Panc1 (cell line): ENCODE results near the gene CEP104. TPM values are rescaled to one million over a fixed set of nuclear protein-coding genes. Genes with fewer than 3 reads are reported as not detected.

Source experiments
- ATAC-seq: fragments of 200-7000 bp; cut with Tn5 transposase; 2 replicates; pipeline ENCODE4 v1.9.1; 2020; ENCODE audit warnings: mild to moderate bottlenecking, moderate library complexity
- BruUV-seq: library from RNA; stranded (reverse); fragments of 400-500 nt; replicated peaks from 2 replicates; lab custom pipeline; 2021; lab: Mats Ljungman, UMichigan
- CTCF ChIA-PET: fragments of 300-600 bp; sonication (Branson Sonifier 250); formaldehyde crosslinking; loops from one replicate; lab custom pipeline; 2022; ENCODE audit warnings: antibody characterized with exemption; lab: Charles Lee
- POLR2A ChIA-PET: fragments of 300-600 bp; sonication (Branson Sonifier 250); formaldehyde crosslinking; loops from one replicate; lab custom pipeline; 2022; ENCODE audit warnings: antibody characterized with exemption; lab: Charles Lee
- DNase-seq: peaks from one replicate; pipeline ENCODE4 v3.0.0-alpha.2; 2010; ENCODE audit warnings: low read depth, low spot score
- H3K27ac ChIP-seq: 2 replicates; pipeline ENCODE4 v1.5.1; 2011; ENCODE audit warnings: mild to moderate bottlenecking, low read length, inconsistent platforms
- H3K27me3 ChIP-seq: fragments of 200-500 bp; sonication (Bioruptor generic); 2 replicates; pipeline ENCODE4 v1.6.0; 2014; ENCODE audit warnings: low read length, inconsistent platforms; ENCODE audit not compliant: control insufficient read depth, insufficient read depth
- H3K36me3 ChIP-seq: fragments of 200-500 bp; sonication (Bioruptor generic); 2 replicates; pipeline ENCODE4 v1.5.1; 2014; ENCODE audit warnings: inconsistent platforms, mild to moderate bottlenecking, low read length, moderate library complexity; ENCODE audit not compliant: control insufficient read depth, insufficient read depth
- H3K4me1 ChIP-seq: 2 replicates; pipeline ENCODE4 v1.5.1; 2011; ENCODE audit warnings: inconsistent platforms, mild to moderate bottlenecking, low read length, moderate library complexity; ENCODE audit not compliant: control insufficient read depth, insufficient read depth
- H3K4me3 ChIP-seq, 2 experiments: 2 replicates each; pipeline ENCODE4 v1.5.1; 2011 to 2012; ENCODE audit warnings: low read depth in 2 of 2, low read length in 2 of 2, mild to moderate bottlenecking in 2 of 2, inconsistent platforms in 1 of 2, moderate library complexity in 1 of 2
- H3K9me3 ChIP-seq: fragments of 200-500 bp; sonication (Bioruptor generic); 2 replicates; pipeline ENCODE4 v1.5.1; 2014; ENCODE audit warnings: low read depth, mild to moderate bottlenecking, inconsistent platforms, low read length, moderate library complexity; ENCODE audit not compliant: control insufficient read depth, insufficient read depth
- CTCF ChIP-seq: fragments of 450-650 bp; IDR thresholded peaks from 2 replicates; pipeline ENCODE4 v1.5.1; 2017; ENCODE audit warnings: mild to moderate bottlenecking
- POLR2AphosphoS5 ChIP-seq: IDR thresholded peaks from 2 replicates; pipeline ENCODE4 v1.6.1; 2012; ENCODE audit warnings: mild to moderate bottlenecking, low read depth, low read length, moderate library complexity
- REST ChIP-seq, 2 experiments: IDR thresholded peaks; 2 replicates each; pipeline ENCODE4 v1.6.1; 2011 to 2012; ENCODE audit warnings: low read depth in 2 of 2, control low read depth in 1 of 2, low read length in 1 of 2, mild to moderate bottlenecking in 1 of 2, moderate library complexity in 1 of 2; ENCODE audit not compliant: insufficient read depth in 1 of 2
- SIN3A ChIP-seq: IDR thresholded peaks from 2 replicates; pipeline ENCODE4 v1.6.1; 2012; ENCODE audit warnings: low read depth, mild to moderate bottlenecking, low read length, moderate library complexity, borderline replicate concordance; ENCODE audit not compliant: insufficient read depth
- TCF7L2 ChIP-seq: IDR thresholded peaks from 2 replicates; pipeline ENCODE4 v1.6.1; 2011; ENCODE audit warnings: mild to moderate bottlenecking, low read depth, low read length, inconsistent platforms
- in situ Hi-C: cut with HindIII; loops from 2 replicates; pipeline ENCODE4 v1.10.0; 2016; ENCODE audit warnings: low sequenced_read_pairs, low pct_unique_long_range_greater_than_20kb
- intact Hi-C: fragments of 100-400 bp; cut with micrococcal nuclease; formaldehyde crosslinking; loops from one replicate; pipeline ENCODE4 v1.10.0; 2022; ENCODE audit not compliant: unreplicated experiment
- total RNA-seq: library from RNA; stranded (reverse); gene quantifications from one replicate; pipeline ENCODE4 v1.2.1, GENCODE V29; 2021; ENCODE audit not compliant: unreplicated experiment

The CEP104 gene
- total RNA-seq, 1 experiment from 2014 or later: 52.0 TPM

GRCh38 chr1:3876716-3877115, 19.7 kb upstream of the CEP104 start:
- no peaks in the 10 kb centered on the region for H3K27me3 ChIP-seq
- H3K36me3 ChIP-seq: no peaks in the 10 kb centered on the region
- H3K27ac ChIP-seq: no peak overlapping the region
- BruUV-seq: no TSS peak
- H3K9me3 ChIP-seq: peaks cover 2% of the 10 kb centered on the region; the same call in 1 of the 2 replicates
- in situ Hi-C loops (no loop called here), intact Hi-C loops (no loop called here)
- CTCF ChIA-PET: no interaction called here
- TF ChIP-seq SIN3A: no peak
- H3K4me1 ChIP-seq: no peaks in the 10 kb centered on the region
- DNase-seq (no peak), ATAC-seq (no peak)
- H3K4me3 ChIP-seq: no peak overlapping the region
- POLR2A ChIA-PET: no interaction called here

- DNase-seq (no peak), ATAC-seq (no peak)
- Histone ChIP-seq H3K9me3 (peaks cover 2% of the 10 kb centered on the region; the same call in 1 of the 2 replicates), H3K4me1 (no peaks in the 10 kb centered on the region), H3K4me3 (no peak overlapping the region), H3K27ac (no peak overlapping the region), H3K27me3 (no peaks in the 10 kb centered on the region), H3K36me3 (no peaks in the 10 kb centered on the region)
- BruUV-seq: no TSS peak
- POLR2A ChIA-PET: no interaction called here
- TF ChIP-seq POLR2AphosphoS5 (no peak), CTCF (no peak), SIN3A (no peak), REST (IDR thresholded peaks at IDR 0.05; ENCODE audit: insufficient read depth in 1 of 2, low read depth in 2 of 2, low read length in 1 of 2) (no peak), TCF7L2 (no peak)
- intact Hi-C loops (no loop called here), in situ Hi-C loops (no loop called here)
- CTCF ChIA-PET: no interaction called here
Measured at GRCh38 chr1:3874736-3875135, 17.7 kb upstream of the CEP104 start.

- intact Hi-C loops (no loop called here), in situ Hi-C loops (no loop called here)
- Histone ChIP-seq H3K9me3 (no peaks in the 10 kb centered on the region), H3K4me1 (no peaks in the 10 kb centered on the region), H3K27me3 (no peaks in the 10 kb centered on the region), H3K27ac (no peak overlapping the region), H3K36me3 (no peaks in the 10 kb centered on the region), H3K4me3 (no peak overlapping the region)
- BruUV-seq: no TSS peak
- DNase-seq: no peak
- CTCF ChIA-PET: interaction anchor here (0.7 kb wide), 1 partner anchor 11 kb away, joined by 3 read pairs; no protein-coding TSS in a partner anchor
- ATAC-seq: no peak
- POLR2A ChIA-PET: no interaction called here
- TF ChIP-seq SIN3A (no peak), CTCF (no peak), TCF7L2 (no peak), POLR2AphosphoS5 (no peak), REST (IDR thresholded peaks at IDR 0.05; ENCODE audit: insufficient read depth in 1 of 2, low read depth in 2 of 2, low read length in 1 of 2) (no peak)
Measured at GRCh38 chr1:3872546-3872945, 15.5 kb upstream of the CEP104 start.
